ENCODE data around the gene PCSK5.

PCSK5 gene

GRCh38 chr9:76396597-76396996 lies 506.1 kb downstream of the PCSK5 start:
- DNase-seq (ENCODE audit: low read depth) = no peak

- DNase-seq (ENCODE audit: low read depth) = no peak
Measured at GRCh38 chr9:76399856-76400255, 509.4 kb downstream of the PCSK5 start.

- DNase-seq (ENCODE audit: low read depth) = no peak
Measured at GRCh38 chr9:76400534-76401096, 510.1 kb downstream of the PCSK5 start.

GRCh38 chr9:76401176-76401575 lies 510.7 kb downstream of the PCSK5 start:
- no peak for DNase-seq (ENCODE audit: low read depth)

- no peak for DNase-seq (ENCODE audit: low read depth)
Measured at GRCh38 chr9:76401580-76402354, 511.3 kb downstream of the PCSK5 start.

GRCh38 chr9:76403352-76403751 lies 512.9 kb downstream of the PCSK5 start:
- no peak for DNase-seq (ENCODE audit: low read depth)

- DNase-seq (ENCODE audit: low read depth) = no peak
Measured at GRCh38 chr9:76404401-76404800, 513.9 kb downstream of the PCSK5 start.

GRCh38 chr9:76405340-76405739 lies 514.9 kb downstream of the PCSK5 start:
- DNase-seq (ENCODE audit: low read depth) = no peak

- no peak for DNase-seq (ENCODE audit: low read depth)
Measured at GRCh38 chr9:76405868-76406267, 515.4 kb downstream of the PCSK5 start.

Measured in activated T-cell treated with anti-CD3 and anti-CD28 coated beads for 24 hours (primary cell).